ENCODE data around the gene KLF3.

Gene KLF3

DNA sequence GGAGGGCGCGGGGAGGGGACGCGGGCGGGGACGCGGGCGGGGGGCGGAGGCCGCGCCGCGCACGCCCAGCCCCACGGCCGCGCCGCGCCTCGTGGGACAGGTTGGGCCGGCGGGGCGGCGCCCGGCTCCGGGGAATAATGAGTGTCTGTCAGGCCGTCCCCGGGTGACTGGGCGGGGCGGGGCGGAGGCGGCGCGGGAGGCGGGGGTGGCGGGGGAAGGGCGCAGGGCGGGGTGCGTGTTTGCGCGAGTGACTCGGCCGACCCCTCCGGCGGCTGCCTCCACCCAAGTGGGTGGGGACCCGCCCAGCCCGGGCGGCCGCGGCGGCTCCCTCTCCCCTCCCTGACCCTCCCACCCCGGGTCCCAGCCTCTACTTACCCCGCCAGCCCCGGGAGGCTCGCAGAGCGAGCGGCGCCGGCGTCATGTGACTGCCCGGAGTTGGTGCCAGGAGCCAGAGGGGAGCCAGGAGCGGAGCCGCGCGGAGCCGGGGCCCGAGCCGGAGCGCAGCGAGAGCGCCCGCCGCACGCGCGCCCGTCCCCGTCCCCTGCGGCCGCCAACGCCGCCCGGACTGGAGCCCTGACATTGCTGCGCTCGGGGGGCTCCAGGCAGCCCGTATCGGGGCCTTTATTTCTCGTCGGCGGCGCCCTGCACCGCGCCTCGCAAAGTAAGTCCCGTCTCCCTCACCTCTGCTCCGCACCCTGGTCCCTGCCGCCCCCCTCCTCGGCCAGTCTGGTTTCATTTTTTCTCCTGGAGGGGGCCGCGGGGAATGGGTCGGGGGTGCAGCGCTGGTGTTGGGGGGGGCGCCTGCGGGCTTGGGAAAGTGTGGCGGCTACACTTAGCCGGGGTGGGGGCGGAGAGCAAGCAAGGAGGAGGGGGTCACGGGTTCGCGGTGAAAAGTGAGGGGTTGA, at the start of gene KLF3:
KLF3 (plus strand) TSS at position 399 of the 905 bp plus-strand sequence. CDS start 16,427 bp downstream, outside the sequence.
- peak within 1 kb of the TSS; percentile 82 for H3K4me3 ChIP-seq (ENCODE audit: low read length)
- peak; percentile 58 for DNase-seq (ENCODE audit: low read depth)
- TF ChIP-seq, protein P1, sequence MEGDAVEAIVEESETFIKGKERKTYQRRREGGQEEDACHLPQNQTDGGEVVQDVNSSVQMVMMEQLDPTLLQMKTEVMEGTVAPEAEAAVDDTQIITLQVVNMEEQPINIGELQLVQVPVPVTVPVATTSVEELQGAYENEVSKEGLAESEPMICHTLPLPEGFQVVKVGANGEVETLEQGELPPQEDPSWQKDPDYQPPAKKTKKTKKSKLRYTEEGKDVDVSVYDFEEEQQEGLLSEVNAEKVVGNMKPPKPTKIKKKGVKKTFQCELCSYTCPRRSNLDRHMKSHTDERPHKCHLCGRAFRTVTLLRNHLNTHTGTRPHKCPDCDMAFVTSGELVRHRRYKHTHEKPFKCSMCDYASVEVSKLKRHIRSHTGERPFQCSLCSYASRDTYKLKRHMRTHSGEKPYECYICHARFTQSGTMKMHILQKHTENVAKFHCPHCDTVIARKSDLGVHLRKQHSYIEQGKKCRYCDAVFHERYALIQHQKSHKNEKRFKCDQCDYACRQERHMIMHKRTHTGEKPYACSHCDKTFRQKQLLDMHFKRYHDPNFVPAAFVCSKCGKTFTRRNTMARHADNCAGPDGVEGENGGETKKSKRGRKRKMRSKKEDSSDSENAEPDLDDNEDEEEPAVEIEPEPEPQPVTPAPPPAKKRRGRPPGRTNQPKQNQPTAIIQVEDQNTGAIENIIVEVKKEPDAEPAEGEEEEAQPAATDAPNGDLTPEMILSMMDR (conservative IDR thresholded peaks at IDR 0.05; ENCODE audit: low read depth, low read length), result no peak

DNA sequence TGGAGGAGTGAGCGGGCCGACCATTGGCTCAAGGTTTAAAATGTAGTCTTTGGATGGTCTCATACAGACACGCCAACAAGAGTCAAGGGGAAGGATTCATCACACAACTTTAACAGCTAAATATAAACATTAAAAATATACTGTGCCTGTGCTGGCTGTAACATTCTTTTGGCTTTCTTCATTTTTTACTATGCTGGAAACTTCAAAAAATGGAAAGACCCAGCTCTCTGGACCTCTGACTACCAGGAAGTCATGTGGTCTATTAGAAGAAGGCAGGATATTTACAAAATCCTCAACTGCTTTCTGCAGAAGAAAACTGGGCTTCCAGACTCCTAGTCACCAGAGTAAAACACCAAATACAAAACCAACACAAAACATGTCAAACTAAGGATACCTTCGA, 49.8 kb upstream of the KLF3 start:
- no peak for DNase-seq (ENCODE audit: low read depth)
- H3K4me3 ChIP-seq (ENCODE audit: low read length), result no peak overlapping the region
- TF ChIP-seq, protein P1 (conservative IDR thresholded peaks at IDR 0.05; ENCODE audit: low read depth, low read length), result no peak

DNA sequence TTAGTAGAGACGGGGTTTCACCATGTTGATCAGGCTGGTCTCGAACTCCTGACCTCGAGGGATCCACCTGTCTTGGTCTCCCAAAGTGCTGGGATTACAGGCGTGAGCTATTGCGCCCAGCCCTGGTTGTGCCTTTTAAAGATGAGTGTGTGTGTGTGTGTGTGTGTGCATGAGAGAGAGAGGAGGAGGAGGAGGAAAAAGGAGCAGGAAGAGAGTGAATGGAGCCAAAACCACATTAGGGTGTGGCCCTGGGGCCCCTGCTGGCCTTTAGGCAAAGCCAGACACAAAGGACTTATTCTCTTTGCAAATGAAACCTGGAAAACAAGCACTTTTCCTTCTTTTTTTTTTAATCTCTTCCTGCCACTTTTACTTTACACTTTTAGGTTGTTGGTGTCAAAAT, 48.2 kb upstream of the KLF3 start:
- H3K4me3 ChIP-seq (ENCODE audit: low read length), result no peak overlapping the region
- TF ChIP-seq, protein P1 (conservative IDR thresholded peaks at IDR 0.05; ENCODE audit: low read depth, low read length), result no peak
- DNase-seq (ENCODE audit: low read depth), result no peak

DNA sequence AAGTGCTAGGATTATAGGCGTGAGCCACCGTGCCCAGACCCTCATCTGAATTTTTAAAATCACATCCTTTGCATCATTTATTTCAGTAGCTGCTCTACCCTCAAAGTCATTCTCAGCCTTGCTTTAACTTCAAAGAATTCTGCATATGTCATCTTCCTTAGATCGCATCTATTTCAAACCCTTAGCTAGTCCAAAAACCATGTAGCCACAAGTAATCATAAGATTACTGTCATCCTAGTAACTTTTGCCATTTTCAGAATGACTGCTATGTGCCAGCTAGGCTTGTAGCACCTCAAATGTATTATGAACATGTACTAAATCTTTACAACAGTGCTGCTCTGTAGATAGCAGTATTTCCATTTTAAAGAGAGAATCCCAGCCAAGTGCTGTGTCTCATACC, 45.5 kb upstream of the KLF3 start:
- no peak for DNase-seq (ENCODE audit: low read depth)
- H3K4me3 ChIP-seq (ENCODE audit: low read length), result no peak overlapping the region
- TF ChIP-seq, protein P1 (conservative IDR thresholded peaks at IDR 0.05; ENCODE audit: low read depth, low read length), result no peak

DNA sequence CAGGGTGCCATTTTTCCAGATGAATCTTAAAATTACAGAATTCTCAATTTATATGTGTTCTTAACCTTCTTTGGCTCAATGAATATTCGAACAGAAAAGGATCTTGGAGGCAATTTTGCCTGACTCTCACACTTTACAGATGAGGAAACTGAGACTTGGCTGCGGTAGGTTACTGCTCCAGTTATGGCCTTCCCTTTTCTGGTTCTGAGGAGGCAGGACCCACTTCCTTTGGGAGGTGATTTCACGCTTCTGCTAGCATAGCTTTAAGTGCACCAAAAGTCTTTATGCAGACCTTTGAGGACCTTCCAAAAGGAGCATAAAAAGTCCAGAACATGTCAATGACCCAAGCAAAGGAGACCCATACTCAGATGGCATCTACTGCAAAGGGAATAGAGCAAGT, 44.7 kb upstream of the KLF3 start:
- no peak overlapping the region for H3K4me3 ChIP-seq (ENCODE audit: low read length)
- TF ChIP-seq, protein P1 (conservative IDR thresholded peaks at IDR 0.05; ENCODE audit: low read depth, low read length), result no peak
- no peak for DNase-seq (ENCODE audit: low read depth)

DNA sequence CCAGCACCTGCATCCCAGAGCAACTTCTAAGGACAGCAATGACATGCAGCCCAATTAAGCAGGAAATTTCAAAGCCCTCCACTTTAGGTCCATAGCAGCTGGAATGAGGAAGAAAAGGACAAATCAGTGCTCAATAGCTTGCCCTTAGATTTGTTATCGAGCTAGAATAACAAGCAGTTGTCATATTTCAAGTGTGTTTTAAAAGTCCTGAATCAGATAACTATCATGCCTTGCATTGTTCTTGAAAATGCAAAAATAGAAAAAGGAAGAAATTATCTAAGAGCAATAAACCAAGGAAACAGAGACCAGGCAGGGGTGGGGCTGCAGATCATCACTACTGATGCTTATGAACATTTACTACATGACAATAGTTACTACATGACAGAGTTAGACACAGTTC, 43.9 kb upstream of the KLF3 start:
- no peak for DNase-seq (ENCODE audit: low read depth)
- H3K4me3 ChIP-seq (ENCODE audit: low read length), result no peak overlapping the region
- TF ChIP-seq, protein P1 (conservative IDR thresholded peaks at IDR 0.05; ENCODE audit: low read depth, low read length), result no peak

DNA sequence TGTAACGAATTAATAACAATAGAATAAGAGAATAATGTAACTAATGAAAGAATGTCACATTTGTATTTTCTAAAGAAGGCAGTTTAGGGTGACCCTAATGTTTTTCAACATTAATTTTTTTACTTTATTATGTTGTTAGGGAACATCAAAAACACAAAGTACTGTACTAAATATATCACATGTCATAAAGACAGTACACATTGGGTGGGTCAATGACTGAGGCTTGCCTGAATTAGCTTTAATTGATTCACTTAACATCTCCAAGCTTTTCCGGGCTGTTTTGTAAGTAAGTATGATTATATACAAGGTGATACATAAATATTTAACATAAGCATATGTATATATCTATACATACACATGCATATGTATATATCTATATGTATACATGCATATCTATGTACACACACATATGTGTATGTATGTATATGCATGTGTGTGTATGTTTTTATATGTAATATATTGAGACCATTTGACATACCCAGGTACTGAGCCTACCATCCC, 43.4 kb upstream of the KLF3 start:
- DNase-seq (ENCODE audit: low read depth), result no peak
- TF ChIP-seq, protein P1 (conservative IDR thresholded peaks at IDR 0.05; ENCODE audit: low read depth, low read length), result no peak
- no peak overlapping the region for H3K4me3 ChIP-seq (ENCODE audit: low read length)

All from retinal pigment epithelial cell (primary cell).